A673 (cell line): ENCODE data around the gene CYP21A2.
"Not testable (repeated sequence)": the region's sequence is repeated elsewhere in the genome, so short reads cannot be mapped to it uniquely, and the experiment has no call there.

Experiments
- CTCF ChIP-seq: fragments of 300-800, 200-600 bp; sonication (generic); conservative IDR thresholded peaks from 2 replicates; pipeline ENCODE4 v1.5.1; 2017; ENCODE audit warnings: low read depth, mild to moderate bottlenecking, antibody characterized with exemption, low read length, moderate library complexity, mixed read lengths
- EZH2 ChIP-seq: fragments of 200-600 bp; sonication (generic); IDR thresholded peaks from 2 replicates; pipeline ENCODE4 v1.6.1; 2017; ENCODE audit warnings: borderline replicate concordance, low read depth, mild to moderate bottlenecking, mixed read lengths, antibody characterized with exemption, low read length; ENCODE audit not compliant: poor library complexity, severe bottlenecking

DNA sequence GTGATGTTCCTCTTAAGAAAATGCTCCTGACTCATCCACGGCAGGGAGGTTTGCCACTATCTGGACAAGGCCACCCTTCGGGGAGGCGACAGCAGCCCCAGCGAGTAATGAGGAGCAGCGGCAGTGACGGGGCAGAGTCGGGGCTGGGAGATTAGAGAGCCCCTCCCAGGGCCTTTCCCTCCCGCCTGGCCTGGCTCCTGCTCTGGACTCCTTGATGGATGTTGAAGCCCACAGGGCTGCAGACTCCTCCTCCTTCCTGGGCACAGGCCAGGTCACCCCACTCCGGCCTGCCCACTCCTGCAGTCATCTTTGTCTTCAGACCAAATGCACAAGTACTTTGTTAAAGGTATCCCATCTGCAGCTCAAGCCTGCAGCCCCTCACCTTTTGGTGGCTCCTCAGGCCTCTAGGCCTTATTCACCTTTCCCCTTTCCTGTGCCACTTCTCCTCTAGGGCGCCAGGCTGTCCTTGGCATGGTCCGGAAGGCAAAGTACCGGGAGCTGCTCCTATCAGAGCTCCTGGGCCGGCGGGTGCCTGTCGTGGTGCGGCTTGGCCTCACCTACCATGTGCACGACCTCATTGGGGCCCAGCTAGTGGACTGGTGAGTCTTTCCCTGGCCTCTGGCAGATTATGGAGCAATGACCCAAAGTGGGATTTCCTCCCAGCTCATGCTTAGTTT lies 25.1 kb upstream of the CYP21A2 start:
- TF ChIP-seq CTCF, EZH2: not testable (repeated sequence)
